GM21619 (cell line): ENCODE results near the gene RHBDL1.

ENCODE experiments used
- ATAC-seq: cut with Tn5 transposase; IDR thresholded peaks from one replicate; pipeline ENCODE4 v1.9.1; 2021; ENCODE audit not compliant: unreplicated experiment

RHBDL1 gene

DNA sequence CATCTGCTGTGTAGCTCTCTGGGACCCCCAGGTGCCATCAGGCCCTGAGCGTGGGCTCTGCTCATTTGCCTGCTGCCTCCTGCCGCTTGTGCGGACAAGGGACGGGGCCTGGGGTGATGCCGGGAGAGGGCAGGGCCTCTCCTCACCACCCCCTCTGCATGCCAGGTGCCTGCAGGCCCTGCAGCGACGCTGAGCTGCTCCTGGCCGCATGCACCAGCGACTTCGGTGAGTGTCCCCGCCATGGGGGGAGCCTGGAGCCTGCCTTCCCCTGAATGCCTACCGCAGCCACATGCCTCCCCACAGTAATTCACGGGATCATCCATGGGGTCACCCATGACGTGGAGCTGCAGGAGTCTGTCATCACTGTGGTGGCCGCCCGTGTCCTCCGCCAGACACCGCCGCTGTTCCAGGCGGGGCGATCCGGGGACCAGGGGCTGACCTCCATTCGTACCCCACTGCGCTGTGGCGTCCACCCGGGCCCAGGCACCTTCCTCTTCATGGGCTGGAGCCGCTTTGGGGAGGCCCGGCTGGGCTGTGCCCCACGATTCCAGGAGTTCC, 41.4 kb downstream of the RHBDL1 start:
- no peak for ATAC-seq

DNA sequence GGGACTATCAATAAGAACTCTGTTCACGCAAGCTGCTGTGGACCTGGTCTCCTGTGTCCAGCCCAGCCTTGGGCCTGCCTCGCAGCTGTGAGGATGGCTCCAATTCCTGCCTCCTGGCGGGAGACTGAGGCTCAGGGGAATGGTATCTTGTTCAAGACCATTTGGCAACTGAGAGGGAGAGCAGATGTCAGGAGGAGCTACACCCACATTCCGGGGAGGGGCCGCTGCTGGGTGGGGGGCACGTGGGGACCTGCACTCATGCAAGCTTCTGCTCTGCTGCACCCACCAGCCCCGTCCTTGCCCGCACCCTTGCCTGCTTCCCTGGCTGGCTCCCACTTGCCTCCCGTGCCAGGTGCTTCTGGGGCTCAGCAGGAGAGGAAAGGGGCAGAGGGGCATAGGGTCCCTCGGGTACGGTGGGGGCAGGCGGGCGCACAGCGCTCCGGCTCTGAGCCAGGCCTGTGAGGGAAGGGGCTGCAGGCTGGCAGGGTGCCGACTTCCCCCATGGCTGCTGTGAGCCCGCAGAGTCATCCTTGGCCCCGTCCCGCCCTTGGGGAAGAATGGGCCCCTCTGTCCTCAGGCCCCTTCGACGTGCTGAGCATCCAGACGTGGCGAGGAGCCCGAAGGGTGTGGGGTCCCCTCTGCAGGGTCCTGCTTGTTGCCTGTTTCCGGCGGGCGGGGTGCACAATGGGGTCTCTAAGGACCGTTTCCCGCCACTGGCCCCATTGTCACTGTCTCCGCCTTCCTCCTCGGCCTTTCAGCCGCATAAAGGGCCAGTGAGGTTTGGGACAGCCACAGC, 42.2 kb downstream of the RHBDL1 start:
- no peak for ATAC-seq

DNA sequence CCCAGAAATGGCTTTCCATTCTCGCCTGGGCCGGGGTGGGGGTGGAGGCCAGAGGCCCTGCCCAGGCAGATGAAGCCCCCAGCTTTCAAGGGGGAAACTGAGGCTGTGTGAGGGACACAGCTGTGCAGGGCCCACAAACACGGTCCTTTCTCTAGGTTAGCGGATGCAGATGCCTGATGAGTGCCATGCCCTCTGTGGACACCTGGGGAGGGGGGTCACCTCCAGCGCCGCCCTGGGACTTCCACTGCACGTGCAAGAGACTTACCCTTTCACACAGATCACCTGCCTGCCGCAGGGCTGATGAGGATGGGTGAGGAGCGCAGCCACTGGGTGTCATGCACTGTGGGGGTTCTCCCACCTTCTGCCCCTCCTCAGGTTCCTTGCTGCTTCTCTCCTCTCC, 42.9 kb downstream of the RHBDL1 start:
- ATAC-seq: no peak

DNA sequence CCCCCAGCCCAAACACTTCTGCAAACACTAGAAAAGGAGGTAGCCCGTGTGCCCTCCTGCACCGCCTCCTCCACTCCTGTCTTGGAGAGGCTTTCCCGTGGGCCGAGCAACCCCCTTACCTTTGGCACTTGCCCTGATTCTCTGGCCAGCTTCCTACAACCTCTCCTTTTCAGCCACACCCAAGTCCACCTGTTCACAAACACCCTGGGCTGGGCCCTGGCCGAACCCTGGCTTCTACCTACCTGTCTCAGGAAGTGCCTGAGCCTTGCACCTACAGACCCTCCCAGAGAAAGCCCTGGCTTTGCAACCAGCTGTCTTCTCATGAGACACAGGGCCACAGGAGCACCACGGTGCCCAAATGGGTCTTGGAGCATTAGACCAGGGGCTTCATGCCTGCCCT, 43.5 kb downstream of the RHBDL1 start:
- no peak for ATAC-seq

DNA sequence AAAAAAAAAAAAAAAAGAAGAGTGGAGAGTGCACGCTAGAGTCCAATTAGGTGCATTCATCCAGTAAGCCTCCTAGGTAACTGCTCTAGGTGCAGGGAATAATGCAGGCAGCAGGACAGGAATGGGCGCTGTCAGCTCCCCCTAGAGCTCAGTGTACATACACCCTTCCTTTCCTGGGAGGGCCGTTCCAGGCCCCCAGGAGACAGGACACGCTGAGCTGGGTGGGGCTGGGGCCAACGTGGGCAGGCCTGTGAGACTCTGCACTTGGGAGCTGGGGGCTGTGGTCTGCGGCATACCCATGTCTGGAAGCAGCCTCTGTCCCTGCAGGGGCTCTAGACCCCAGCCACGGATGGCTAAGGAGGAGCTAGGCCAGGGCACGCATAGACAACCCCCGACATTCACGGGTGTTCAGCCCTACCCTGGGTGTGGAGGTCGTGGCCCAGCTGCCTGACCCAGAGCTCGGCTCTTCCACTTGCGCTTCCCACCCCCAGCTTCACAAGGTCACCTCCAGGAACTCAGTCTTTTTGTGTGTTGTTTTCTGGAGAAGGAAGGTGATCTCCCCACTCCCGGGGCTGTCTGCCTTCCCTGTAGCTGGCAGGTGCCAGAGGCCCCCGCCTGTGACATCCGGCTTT, 44.5 kb downstream of the RHBDL1 start:
- ATAC-seq: no peak

DNA sequence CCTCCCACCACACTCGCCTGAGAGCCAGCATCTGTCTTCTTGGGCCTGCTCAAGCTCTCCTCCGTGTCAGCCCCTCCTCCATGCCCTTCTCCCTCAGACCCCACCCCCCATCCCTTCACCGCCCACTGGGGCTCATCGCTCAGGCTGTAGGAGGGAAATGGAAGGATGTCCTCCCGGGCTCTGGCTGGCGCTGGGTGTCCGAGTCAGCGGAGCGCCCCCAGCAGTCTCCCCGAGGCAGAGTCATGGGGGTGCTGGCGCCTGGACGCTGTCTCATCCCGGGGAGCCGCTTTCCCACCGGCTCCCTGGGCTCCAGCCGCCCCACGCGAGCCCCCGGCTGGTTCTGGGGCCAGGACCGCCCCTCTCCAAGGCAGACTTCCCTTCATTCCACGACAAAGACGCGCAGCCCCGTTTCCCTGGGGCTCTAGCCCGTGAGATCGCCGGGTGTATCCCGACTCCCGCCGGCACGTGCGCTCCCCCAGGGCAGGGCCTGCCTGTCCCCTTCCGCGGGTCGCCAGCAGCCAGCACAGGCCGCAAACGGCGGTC, 45.0 kb downstream of the RHBDL1 start:
- peak; percentile 17 for ATAC-seq

DNA sequence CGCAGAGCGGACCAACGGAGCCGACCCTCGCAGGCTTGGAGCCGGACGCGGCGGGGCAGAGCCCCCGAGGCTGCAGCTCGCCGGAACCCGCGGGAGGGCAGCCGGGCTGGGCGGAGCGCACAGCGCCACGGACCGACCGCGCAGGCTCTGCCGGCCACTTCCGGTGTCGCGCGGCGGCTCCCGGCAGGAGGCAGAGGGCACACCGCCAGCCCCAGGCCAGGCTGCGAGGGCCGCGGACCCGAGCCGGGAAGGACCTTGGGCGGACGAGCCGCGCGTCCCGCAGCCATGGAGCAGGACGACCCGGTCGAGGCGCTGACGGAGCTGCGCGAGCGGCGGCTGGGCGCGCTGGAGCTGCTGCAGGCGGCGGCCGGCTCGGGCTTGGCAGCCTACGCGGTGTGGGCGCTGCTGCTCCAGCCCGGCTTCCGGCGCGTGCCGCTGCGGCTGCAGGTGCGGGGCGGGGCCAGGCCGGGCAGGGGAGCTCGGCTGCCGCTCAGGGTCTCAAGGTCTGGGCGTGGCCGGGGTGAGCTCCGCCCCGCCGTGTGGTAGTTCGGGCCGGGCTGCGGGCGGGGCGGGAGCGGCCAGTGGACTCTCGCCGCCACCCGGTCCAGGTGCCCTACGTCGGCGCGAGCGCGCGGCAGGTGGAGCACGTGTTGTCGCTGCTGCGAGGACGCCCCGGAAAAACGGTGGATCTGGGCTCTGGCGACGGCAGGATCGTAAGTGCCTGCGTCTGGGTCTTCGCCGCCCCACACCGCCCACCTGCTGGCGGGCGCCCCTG, 45.7 kb downstream of the RHBDL1 start, which contains the start of gene ANTKMT:
ANTKMT (plus strand) TSS at position 157 of the 775 bp plus-strand sequence; CDS start at position 286, 129 bp downstream.
- peak; percentile 51 for ATAC-seq

DNA sequence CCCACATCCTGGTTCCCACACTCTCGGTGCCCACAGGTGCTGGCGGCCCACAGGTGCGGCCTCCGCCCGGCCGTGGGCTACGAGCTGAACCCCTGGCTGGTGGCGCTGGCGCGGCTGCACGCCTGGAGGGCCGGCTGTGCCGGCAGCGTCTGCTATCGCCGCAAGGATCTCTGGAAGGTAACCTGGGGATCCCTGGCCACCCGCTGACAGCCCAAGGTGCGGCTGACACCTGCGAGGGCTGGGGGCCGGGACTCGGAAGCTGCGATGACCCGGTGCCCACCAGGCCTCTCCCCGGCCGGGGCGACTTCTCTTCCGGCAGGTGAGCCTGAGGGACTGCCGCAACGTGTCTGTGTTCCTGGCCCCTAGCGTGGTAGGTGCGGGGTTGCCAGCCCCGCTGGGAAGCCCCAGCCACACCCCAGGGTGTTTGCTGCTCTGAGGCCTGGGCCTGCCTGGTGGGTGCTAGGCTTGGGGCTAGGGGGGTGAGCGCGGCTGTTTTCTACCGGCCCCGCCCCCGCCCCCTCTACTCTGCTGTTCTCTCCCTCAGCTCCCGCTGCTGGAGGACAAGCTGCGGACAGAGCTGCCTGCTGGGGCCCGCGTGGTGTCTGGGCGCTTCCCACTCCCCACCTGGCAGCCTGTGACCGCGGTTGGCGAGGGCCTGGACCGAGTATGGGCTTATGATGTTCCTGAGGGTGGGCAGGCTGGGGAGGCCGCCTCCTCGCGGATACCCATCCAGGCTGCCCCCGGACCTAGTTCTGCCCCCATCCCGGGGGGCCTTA, 46.5 kb downstream of the RHBDL1 start:
- no peak for ATAC-seq

DNA sequence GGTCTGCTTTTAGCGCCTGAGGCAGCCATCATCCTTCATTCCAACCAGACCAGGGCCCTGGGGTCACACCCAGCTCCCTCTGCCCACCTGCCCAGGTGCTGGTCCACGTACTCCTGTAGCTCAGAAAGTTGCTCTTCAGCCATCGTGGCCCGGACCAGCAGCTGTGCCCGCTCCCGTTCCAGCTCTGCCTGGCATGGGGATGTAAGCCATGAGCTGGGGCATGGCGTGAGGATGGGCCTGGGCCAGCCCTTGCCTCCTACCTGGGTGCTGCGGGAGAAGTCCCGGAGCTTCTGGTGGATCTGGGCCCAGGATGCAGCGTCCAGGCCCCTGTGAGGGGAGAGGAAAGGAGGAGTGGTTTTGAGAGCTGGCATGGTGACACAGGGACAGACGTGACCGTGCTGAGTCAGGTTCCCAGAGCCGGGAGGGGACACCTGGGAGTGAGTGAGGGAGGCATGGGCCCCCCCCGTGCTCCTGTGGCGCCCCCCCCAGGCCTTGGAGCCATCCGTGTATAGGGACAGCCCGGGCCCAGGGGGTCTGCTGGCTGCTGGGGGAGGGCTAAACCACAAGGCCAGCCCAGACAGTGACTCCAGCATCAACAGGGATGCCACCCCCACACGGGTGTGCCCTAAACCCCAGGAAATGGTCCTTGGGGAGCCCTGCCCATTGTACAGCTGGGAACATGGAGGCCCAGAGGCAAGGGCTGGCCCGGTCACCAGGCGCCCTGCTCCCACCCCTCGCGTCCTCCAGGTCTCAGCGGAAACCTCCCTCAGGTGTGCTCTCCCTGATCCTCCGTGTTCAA, 47.6 kb downstream of the RHBDL1 start:
- ATAC-seq: no peak

DNA sequence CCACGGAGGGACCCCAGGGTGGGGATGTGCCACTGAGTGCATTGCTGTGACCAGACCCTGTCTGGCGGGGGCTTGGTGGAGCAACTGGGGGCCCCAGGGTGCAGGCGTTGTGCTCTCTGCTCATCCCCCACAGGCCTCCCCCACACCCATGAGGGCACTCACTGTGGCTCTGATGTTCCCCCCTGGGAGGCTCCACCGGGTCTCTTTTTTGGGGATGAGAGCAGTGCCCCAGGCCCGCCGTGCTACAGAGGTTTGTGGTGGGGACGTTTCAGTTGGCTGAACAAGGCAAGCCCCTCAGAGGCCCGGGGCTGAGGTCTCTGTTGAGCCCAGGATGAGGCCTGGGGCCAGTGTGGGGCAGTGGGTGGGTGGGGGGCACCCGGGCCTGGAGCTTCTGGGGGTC, 48.2 kb downstream of the RHBDL1 start:
- ATAC-seq: no peak

DNA sequence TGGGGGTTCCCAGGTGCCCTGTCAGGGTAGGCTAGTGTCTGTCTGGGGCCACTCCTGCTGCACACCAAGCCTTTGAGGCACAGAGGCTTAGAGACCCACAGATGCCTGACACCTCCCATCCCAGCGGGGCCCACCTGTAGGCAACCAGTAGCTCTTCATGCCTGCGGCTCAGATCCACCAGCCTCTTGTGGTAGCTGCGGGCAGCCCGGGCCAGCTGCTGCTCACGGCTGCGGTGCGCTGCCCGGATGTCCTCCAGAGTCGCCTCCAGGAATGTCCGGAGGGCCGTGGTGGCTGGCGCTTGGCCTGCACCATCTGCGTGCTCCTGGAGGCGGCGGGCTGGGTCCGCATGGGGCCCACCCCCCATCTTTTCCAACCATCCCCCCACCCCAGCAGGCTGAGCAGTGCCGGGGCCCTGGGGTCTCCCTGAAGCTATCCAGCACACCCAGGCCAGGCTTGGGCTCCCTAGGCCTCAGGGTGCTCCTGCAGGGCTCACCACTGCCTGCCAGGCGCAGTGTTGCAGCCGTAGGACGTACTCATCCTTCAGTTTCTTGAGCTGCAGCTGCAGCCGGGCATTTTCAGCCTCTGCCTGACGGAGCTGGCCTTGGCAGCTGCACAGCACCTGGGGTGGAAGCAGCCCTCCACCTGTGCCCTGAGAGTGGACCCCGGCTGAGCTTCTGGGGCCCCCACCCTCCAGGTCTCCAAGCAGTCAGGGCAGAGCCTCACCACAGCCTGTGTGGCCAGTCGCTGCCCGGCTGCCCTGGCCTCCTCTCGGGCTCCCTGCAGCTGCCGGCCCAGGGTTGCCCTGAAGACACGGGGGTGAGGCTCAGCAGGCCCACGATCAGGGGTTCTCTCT, 48.9 kb downstream of the RHBDL1 start:
- no peak for ATAC-seq

DNA sequence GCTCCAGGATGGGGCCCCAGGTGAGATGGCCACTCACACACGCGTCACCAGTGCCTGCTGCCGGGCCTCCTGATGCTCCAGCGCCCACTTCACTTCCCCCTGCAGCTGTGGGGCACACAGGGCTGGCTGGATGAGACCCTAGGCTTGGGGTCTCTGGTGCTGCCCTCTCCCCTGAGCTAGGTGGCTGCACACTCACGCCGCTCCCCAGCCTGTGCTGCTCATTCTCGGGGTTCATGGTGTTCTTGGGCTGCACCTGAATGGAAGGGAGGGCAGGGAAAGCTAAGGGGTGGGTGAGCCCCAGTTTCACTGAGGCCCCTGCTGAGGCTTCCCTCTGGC, 49.5 kb downstream of the RHBDL1 start:
- ATAC-seq: no peak

DNA sequence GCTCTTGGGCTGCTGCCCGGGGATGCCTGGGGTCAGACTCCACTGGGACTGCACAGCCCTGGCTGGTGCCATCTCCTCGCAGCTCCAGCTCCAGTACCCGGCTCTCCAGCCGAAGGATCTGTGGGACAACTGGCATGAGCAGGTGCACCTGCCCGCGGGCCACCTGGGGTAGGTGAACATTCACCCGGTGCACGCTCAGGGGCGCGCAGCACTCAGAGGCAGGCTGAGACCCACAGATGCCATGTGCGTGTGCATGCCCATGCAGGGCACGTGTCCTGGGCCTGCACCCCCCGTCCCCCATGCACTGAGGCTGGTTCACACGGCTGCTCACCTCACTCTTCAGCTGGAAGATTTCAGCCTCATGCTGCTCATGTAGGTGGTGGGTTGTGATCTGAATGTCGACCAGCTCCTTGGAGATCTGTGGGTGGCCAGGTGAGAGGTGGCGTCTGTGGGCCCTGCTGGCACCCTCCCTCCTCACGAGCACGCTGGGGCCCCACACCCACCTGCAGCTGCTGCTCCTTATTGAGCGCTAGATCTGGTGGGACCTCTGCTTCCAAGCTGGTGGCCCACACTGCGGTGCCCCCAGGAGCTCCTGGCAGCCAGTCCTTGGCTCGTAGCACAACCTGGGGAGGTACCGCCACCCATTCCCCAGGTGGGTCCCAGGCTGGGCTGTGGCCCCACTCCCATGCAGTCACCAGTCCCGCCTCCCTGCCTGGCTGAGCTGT, 50.2 kb downstream of the RHBDL1 start:
- ATAC-seq: no peak

DNA sequence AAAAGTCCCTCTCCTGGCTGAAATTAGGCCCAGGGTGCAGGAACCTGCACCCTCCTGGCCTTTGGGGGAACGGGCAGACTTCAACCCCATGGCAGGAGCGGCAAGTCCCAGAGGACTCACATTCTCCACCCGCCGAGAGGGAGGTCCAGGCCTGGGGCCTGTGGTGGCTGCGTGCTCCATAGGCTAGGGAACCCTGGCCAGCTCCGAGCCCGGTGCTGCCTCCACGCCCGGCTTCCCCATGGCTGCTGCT, 50.6 kb downstream of the RHBDL1 start:
- no peak for ATAC-seq

DNA sequence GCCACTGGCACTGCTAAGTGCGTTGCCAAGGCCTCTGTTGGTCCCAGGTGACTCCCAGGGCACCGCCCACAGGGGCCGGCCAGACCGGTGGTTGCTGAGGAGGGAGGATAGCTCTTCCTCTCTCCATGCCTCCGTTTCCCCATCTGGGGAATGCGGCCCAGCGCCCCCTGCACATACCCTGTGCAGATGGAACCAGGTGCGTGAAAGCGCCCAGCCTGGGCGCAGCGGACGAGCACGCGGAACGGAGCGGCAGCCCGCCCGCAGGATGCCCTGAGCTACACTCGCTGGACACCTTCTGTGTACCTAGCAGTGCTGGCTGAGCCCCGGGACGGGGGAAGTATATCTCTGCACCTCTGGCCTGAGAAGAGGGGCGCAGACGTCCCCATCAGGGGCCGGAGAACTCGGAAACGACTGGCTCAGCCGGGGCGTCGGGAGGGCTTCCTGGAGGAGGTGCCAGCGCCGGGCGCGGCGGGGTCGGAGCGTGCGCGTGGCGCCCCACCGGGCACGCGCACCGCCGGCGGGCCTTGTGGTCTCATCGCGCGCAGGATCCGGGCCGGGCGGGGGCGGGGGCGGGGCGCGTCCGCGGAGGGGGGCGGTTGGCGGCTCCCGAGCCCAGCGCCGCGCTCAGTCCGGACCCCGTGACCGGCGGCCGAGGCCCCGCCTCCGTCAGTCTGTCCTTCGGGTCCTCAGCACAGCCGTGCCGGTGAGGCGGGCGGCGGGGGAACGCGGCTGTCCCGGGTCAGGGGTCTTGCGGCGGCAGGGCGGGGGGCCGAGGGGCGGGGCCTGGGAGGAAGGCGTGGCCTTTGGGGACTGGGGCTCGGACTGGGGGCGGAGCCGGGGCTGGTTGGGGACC, 51.2 kb downstream of the RHBDL1 start, which contains the start of the genes CCDC78 and HAGHL:
CCDC78 (minus strand) TSS at position 6 of the 853 bp plus-strand sequence. CDS start 76 bp downstream, outside the sequence.
HAGHL (plus strand) TSS at position 669 of the 853 bp plus-strand sequence. CDS start 404 bp downstream, outside the sequence.
- peak; percentile 14 for ATAC-seq

DNA sequence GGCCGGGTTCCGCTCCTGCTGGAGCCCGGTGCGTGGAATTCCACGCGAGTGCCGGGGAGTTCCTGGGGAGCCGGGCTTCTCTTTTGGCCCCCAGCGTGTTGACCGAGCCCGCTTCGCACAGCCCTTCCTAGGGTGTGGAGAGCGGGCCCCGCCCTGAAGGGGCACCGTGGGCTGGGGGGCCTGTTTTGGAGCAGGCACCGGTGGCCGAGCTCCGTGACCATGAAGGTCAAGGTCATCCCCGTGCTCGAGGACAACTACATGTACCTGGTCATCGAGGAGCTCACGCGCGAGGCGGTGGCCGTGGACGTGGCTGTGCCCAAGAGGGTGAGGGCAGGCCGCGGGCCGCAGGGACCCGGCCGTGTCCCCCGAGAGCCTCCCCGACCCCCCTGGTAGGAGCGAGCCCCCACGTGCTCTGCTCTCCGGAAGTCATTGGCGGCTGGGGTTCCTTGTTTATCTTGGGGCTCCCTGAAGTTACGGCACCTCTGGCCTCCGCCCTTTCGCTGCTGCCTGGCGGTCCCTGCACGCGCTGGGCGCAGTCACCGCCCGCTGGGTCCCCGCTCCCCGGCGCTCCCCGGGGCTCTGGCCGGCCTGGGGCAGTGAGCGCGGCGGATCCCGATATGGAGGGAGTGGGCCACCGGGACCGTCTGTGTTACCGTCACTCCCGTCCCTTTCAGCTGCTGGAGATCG, 52.0 kb downstream of the RHBDL1 start:
- peak; percentile 11 for ATAC-seq
